CD8-positive, alpha-beta memory T cell (primary cell): Measurements from ENCODE around the gene SECISBP2L. TPM values are rescaled to one million over a fixed set of nuclear protein-coding genes. Genes with fewer than 3 reads are reported as not detected.

Source experiments
- CTCF ChIA-PET: fragments of 350-600 bp; sonication (Branson Sonifier 250); formaldehyde crosslinking; loops from one replicate; lab custom pipeline; 2021; ENCODE audit warnings: antibody characterized with exemption; lab: Charles Lee
- POLR2A ChIA-PET: fragments of 350-600 bp; sonication (Branson Sonifier 250); formaldehyde crosslinking; loops from one replicate; lab custom pipeline; 2021; ENCODE audit warnings: antibody characterized with exemption; lab: Charles Lee
- DNase-seq, 5 donors: peaks; one replicate each; pipeline versions ENCODE4 v3.0.0 to v3.0.0-alpha.2; 2020 to 2022; ENCODE audit warnings: mixed read lengths in 1 of 5
- H3K27ac ChIP-seq: one replicate; pipeline ENCODE4 v1.7.0; 2013; ENCODE audit warnings: low read depth, mild to moderate bottlenecking, low read length, moderate library complexity
- H3K27me3 ChIP-seq: 2 replicates; pipeline ENCODE4 v1.7.0; 2013; ENCODE audit warnings: low read length, mild to moderate bottlenecking; ENCODE audit not compliant: insufficient read depth, poor library complexity, severe bottlenecking
- H3K36me3 ChIP-seq: 2 replicates; pipeline ENCODE4 v1.7.0; 2013; ENCODE audit warnings: mild to moderate bottlenecking, low read length, moderate library complexity; ENCODE audit not compliant: insufficient read depth
- H3K4me1 ChIP-seq: 2 replicates; pipeline ENCODE4 v1.7.0; 2013; ENCODE audit warnings: mild to moderate bottlenecking, low read length, moderate library complexity; ENCODE audit not compliant: insufficient read depth
- H3K4me3 ChIP-seq: 2 replicates; pipeline ENCODE4 v1.7.0; 2013; ENCODE audit warnings: mild to moderate bottlenecking, low read length
- H3K9me3 ChIP-seq: 2 replicates; pipeline ENCODE4 v1.7.0; 2013; ENCODE audit warnings: mild to moderate bottlenecking, low read length
- H3K27ac Mint-ChIP-seq, 8 donors: one replicate each; pipeline ENCODE4 v1.8.0; 2020 to 2021; ENCODE audit warnings: mixed read lengths in 8 of 8, mild to moderate bottlenecking in 6 of 8, inconsistent platforms in 3 of 8, moderate library complexity in 3 of 8
- H3K27me3 Mint-ChIP-seq, 2 donors: one replicate each; pipeline ENCODE4 v1.8.0; 2020 to 2021; ENCODE audit warnings: mixed read lengths in 2 of 2, mild to moderate bottlenecking in 1 of 2, moderate library complexity in 1 of 2
- H3K36me3 Mint-ChIP-seq, 3 donors: one replicate each; pipeline ENCODE4 v1.8.0; 2020 to 2021; ENCODE audit warnings: mixed read lengths in 3 of 3, inconsistent platforms in 1 of 3, mild to moderate bottlenecking in 1 of 3
- H3K4me1 Mint-ChIP-seq, 3 donors: one replicate each; pipeline ENCODE4 v1.8.0; 2020 to 2021; ENCODE audit warnings: mixed read lengths in 3 of 3, inconsistent platforms in 1 of 3, mild to moderate bottlenecking in 1 of 3
- H3K4me3 Mint-ChIP-seq, 7 donors: one replicate each; pipeline ENCODE4 v1.8.0; 2020 to 2021; ENCODE audit warnings: mixed read lengths in 7 of 7, mild to moderate bottlenecking in 6 of 7, moderate library complexity in 4 of 7, inconsistent platforms in 2 of 7
- H3K9me3 Mint-ChIP-seq, 5 donors: one replicate each; pipeline ENCODE4 v1.8.0; 2020 to 2022; ENCODE audit warnings: mixed read lengths in 5 of 5, mild to moderate bottlenecking in 3 of 5, moderate library complexity in 2 of 5, inconsistent platforms in 1 of 5
- polyA plus RNA-seq: library from polyadenylated mRNA; unstranded; fragments of 300-500 nt; fragmentation: Illumina TruSeq; gene quantifications from one replicate; pipeline ENCODE4 v1.2.3, GENCODE V29; 2021
- total RNA-seq, 2 experiments: library from RNA; stranded (reverse); gene quantifications; one replicate each; pipeline ENCODE4 v1.2.3, GENCODE V29; 2021

Gene SECISBP2L
- total and polyA plus RNA-seq, 3 experiments from 2014 or later, result 24.7 to 28.1 (median 27.2) TPM

- peaks cover 0 to 13% (median 6%) of the 10 kb centered on the region in 3 donors for H3K36me3 Mint-ChIP-seq
- no peak for DNase-seq
- H3K9me3 ChIP-seq, result no peaks in the 10 kb centered on the region
- H3K4me1 Mint-ChIP-seq, result peaks cover 40 to 56% (median 49%) of the 10 kb centered on the region in 3 donors
- peak overlapping the region; percentile 80 for H3K27ac ChIP-seq
- no peaks in the 10 kb centered on the region for H3K36me3 ChIP-seq
- CTCF ChIA-PET, result no interaction called here
- H3K4me3 ChIP-seq, result peak overlapping the region; percentile 91
- H3K27me3 Mint-ChIP-seq, result no peaks in the 10 kb centered on the region
- no peaks in the 10 kb centered on the region for H3K27me3 ChIP-seq
- H3K9me3 Mint-ChIP-seq, result no peaks in the 10 kb centered on the region
- H3K4me1 ChIP-seq, result peaks cover 27% of the 10 kb centered on the region
- peak overlapping the region in 7 of 8 donors; percentile 80 to 96 (median 93) for H3K27ac Mint-ChIP-seq
- peak overlapping the region; percentile 87 to 98 (median 96) for H3K4me3 Mint-ChIP-seq
- POLR2A ChIA-PET, result interaction anchor here (2.1 kb wide), 1 partner anchor 167 kb away, joined by 9 read pairs; the partner anchor contains the start of gene EID1
Measured at GRCh38 chr15:49044766-49045606, 1.3 kb downstream of the SECISBP2L start.

DNA sequence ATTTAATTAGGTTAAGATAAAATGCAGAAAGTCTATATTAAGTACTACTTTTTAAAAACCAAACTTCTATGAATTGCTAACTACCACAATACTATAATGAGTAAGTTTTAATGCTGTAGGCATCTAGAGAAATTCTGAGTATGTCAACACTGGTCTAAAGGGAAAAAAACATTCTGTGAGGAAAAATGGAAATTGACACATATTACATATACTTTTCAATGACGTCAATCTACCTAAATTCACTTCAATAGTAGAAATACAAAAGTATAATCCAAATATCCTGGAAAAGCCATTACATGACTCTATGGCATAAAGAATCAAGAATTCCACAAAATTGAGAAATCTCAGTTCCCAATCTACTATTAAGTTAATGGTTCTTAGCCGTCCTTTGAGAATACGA, 2.2 kb downstream of the SECISBP2L start:
- no peak for DNase-seq
- Mint-ChIP-seq H3K36me3 (peaks cover 0 to 13% (median 8%) of the 10 kb centered on the region in 3 donors), H3K27ac (peak overlapping the region in 2 of 8 donors; percentile 8 to 56), H3K27me3 (no peaks in the 10 kb centered on the region), H3K9me3 (no peaks in the 10 kb centered on the region), H3K4me3 (peak overlapping the region; percentile 13 to 98 (median 53)), H3K4me1 (peaks cover 47 to 66% (median 59%) of the 10 kb centered on the region in 3 donors)
- CTCF ChIA-PET, result no interaction called here
- H3K4me1 ChIP-seq, result peaks cover 27% of the 10 kb centered on the region
- no peaks in the 10 kb centered on the region for H3K9me3 ChIP-seq
- POLR2A ChIA-PET, result no interaction called here
- H3K27ac ChIP-seq, result no peak overlapping the region
- no peaks in the 10 kb centered on the region for H3K36me3 ChIP-seq
- no peaks in the 10 kb centered on the region for H3K27me3 ChIP-seq
- peak overlapping the region; percentile 32 for H3K4me3 ChIP-seq

DNA sequence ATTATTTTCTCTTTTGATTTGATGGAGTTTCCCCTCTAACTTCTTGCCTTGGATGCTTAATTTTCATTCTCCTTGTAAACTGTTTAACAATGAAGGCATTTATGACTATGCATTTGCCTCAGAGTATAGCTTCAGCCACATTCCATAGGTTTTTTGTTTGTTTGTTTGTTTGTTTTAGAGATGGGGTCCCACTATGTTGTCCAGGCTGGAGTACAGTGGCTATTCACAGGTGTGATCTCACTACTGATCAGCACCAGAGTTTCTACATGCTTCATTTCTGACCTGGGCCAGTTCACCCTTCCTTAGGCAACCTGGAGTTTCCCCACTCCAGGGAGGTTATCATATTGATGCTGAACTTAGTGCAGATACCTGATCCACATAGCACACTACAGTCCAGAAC, 4.1 kb downstream of the SECISBP2L start:
- Mint-ChIP-seq H3K27me3 (no peaks in the 10 kb centered on the region), H3K4me1 (peaks cover 62 to 85% (median 77%) of the 10 kb centered on the region in 3 donors), H3K4me3 (peak overlapping the region in 6 of 7 donors; percentile 16 to 59 (median 33)), H3K27ac (peak overlapping the region in 2 of 8 donors; percentile 22 to 36), H3K36me3 (peaks cover 0 to 19% (median 8%) of the 10 kb centered on the region in 3 donors), H3K9me3 (no peaks in the 10 kb centered on the region)
- CTCF ChIA-PET, result interaction anchor here (0.8 kb wide), 1 partner anchor 66 kb away, joined by 3 read pairs; no protein-coding TSS in a partner anchor
- Histone ChIP-seq H3K27me3 (no peaks in the 10 kb centered on the region), H3K4me1 (peaks cover 35% of the 10 kb centered on the region), H3K4me3 (no peak overlapping the region), H3K27ac (no peak overlapping the region), H3K9me3 (no peaks in the 10 kb centered on the region), H3K36me3 (no peaks in the 10 kb centered on the region)
- POLR2A ChIA-PET, result no interaction called here
- no peak for DNase-seq

- peaks cover 39% of the 10 kb centered on the region for H3K4me1 ChIP-seq
- no peaks in the 10 kb centered on the region for H3K27me3 ChIP-seq
- Mint-ChIP-seq H3K27ac (no peak overlapping the region), H3K9me3 (no peaks in the 10 kb centered on the region), H3K27me3 (no peaks in the 10 kb centered on the region), H3K36me3 (peaks cover 0 to 22% (median 8%) of the 10 kb centered on the region in 3 donors), H3K4me3 (peak overlapping the region in 4 of 7 donors; percentile 1 to 55 (median 38)), H3K4me1 (peaks cover 63 to 85% (median 78%) of the 10 kb centered on the region in 3 donors)
- no peak for DNase-seq
- no peaks in the 10 kb centered on the region for H3K36me3 ChIP-seq
- ChIA-PET CTCF (interaction anchor here (0.8 kb wide), 1 partner anchor 66 kb away, joined by 3 read pairs; no protein-coding TSS in a partner anchor), POLR2A (no interaction called here)
- H3K27ac ChIP-seq, result no peak overlapping the region
- H3K9me3 ChIP-seq, result no peaks in the 10 kb centered on the region
- H3K4me3 ChIP-seq, result no peak overlapping the region
Measured at GRCh38 chr15:49041426-49041825, 4.8 kb downstream of the SECISBP2L start.

GRCh38 chr15:49040151-49040550, 6.1 kb downstream of the SECISBP2L start:
- peaks cover 4 to 24% (median 12%) of the 10 kb centered on the region in 3 donors for H3K36me3 Mint-ChIP-seq
- H3K36me3 ChIP-seq, result peaks cover 6% of the 10 kb centered on the region
- H3K27ac Mint-ChIP-seq, result peak overlapping the region in 1 of 8 donors; percentile 43
- H3K9me3 ChIP-seq, result no peaks in the 10 kb centered on the region
- no peak for DNase-seq
- H3K4me3 ChIP-seq, result no peak overlapping the region
- peaks cover 33% of the 10 kb centered on the region for H3K4me1 ChIP-seq
- H3K9me3 Mint-ChIP-seq, result no peaks in the 10 kb centered on the region
- H3K27ac ChIP-seq, result no peak overlapping the region
- H3K27me3 ChIP-seq, result no peaks in the 10 kb centered on the region
- H3K27me3 Mint-ChIP-seq, result no peaks in the 10 kb centered on the region
- ChIA-PET CTCF (interaction anchor here (1.1 kb wide), 1 partner anchor 9 kb away, joined by 3 read pairs; no protein-coding TSS in a partner anchor), POLR2A (no interaction called here)
- H3K4me1 Mint-ChIP-seq, result peaks cover 61 to 88% (median 79%) of the 10 kb centered on the region in 3 donors
- H3K4me3 Mint-ChIP-seq, result peak overlapping the region in 1 of 7 donors; percentile 43

- H3K27me3 Mint-ChIP-seq, result no peaks in the 10 kb centered on the region
- no peak overlapping the region for H3K27ac Mint-ChIP-seq
- no peaks in the 10 kb centered on the region for H3K9me3 Mint-ChIP-seq
Measured at GRCh38 chr15:49038382-49038781, 7.9 kb downstream of the SECISBP2L start.

GRCh38 chr15:49037546-49037940, 8.7 kb downstream of the SECISBP2L start:
- Histone ChIP-seq H3K4me1 (peaks cover 16% of the 10 kb centered on the region), H3K4me3 (no peak overlapping the region), H3K27ac (no peak overlapping the region), H3K9me3 (no peaks in the 10 kb centered on the region), H3K36me3 (peaks cover 7% of the 10 kb centered on the region), H3K27me3 (no peaks in the 10 kb centered on the region)
- H3K4me3 Mint-ChIP-seq, result peak overlapping the region in 3 of 7 donors; percentile 6 to 18 (median 10)
- H3K36me3 Mint-ChIP-seq, result peaks cover 10 to 41% (median 12%) of the 10 kb centered on the region in 3 donors
- POLR2A ChIA-PET, result interaction anchor here (0.6 kb wide), 1 partner anchor 118 kb away, joined by 3 read pairs; no protein-coding TSS in a partner anchor
- CTCF ChIA-PET, result no interaction called here
- no peaks in the 10 kb centered on the region for H3K9me3 Mint-ChIP-seq
- no peaks in the 10 kb centered on the region for H3K27me3 Mint-ChIP-seq
- DNase-seq, result no peak
- no peak overlapping the region for H3K27ac Mint-ChIP-seq
- H3K4me1 Mint-ChIP-seq, result peaks cover 51 to 71% (median 66%) of the 10 kb centered on the region in 3 donors

More at GRCh38 chr15:49038382-49038781, 7.9 kb downstream of the SECISBP2L start:
- Histone ChIP-seq H3K4me3 (no peak overlapping the region), H3K27me3 (no peaks in the 10 kb centered on the region), H3K9me3 (no peaks in the 10 kb centered on the region), H3K36me3 (peaks cover 7% of the 10 kb centered on the region), H3K4me1 (peaks cover 17% of the 10 kb centered on the region), H3K27ac (no peak overlapping the region)
- H3K4me3 Mint-ChIP-seq, result no peak overlapping the region
- H3K36me3 Mint-ChIP-seq, result peaks cover 7 to 33% (median 12%) of the 10 kb centered on the region in 3 donors
- ChIA-PET CTCF (no interaction called here), POLR2A (no interaction called here)
- H3K4me1 Mint-ChIP-seq, result peaks cover 50 to 70% (median 66%) of the 10 kb centered on the region in 3 donors
- DNase-seq, result no peak
